Fibroblast of peridontal ligament (primary cell): ENCODE data around the gene SPHK1.

ENCODE experiments used
- DNase-seq: peaks from one replicate; pipeline ENCODE4 v3.0.0-alpha.2; 2010; ENCODE audit errors: extremely low read depth

SPHK1 gene

DNA sequence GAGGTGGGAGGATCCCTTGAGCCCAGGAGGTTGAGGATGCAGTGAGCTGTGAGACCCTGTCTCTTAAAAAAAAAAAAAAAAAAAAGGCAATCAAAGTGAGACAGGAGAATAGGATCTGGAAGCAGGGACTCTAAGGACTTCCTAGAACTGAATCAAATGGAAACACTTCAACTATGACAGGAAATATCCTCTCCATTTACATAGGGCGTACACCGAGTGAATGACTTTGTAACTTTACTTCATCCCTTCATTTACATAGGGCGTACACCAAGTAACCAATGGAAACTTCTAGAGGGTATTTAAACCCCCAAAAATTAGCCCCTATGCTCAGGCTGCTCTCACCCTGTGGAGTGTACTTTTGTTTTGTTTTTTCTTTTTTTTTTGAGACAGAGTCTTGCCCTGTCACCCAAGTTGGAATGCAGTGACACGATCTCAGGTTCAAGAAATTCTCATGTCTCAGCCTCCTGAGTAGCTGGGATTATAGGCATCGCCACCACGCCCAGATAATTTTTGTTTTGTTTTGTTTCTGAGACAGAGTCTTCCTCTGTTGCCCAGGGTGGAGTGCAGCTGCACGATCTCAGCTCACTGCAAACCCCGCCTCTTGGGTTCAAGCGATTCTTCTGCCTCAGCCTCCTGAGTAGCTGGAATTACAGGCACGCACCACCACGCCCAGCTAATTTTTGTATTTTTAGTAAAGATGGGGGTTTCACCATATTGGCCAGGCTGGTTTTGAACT lies 21.1 kb upstream of the SPHK1 start:
- no peak for DNase-seq

GRCh38 chr17:76365256-76365903 lies 19.0 kb upstream of the SPHK1 start:
- DNase-seq, result no peak

DNA sequence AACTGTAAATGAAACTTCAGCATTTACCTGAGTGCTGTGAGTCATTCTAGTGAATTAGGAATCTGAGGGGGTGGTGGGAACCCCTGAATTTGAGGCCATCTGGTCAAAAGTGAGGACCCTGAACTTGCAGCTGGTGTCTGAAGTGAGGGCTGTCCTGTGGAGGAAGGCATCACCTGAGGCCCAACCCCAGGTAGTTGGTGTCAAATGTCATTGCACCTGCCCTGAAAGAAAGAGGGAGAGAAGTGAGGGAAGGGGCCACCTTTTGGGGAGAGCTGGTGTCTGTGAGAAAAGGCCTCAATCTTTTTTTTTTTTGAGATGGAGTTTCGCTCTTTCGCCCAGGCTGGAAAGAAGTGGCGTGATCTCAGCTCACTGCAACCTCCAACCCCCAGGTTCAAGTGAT lies 18.2 kb upstream of the SPHK1 start:
- DNase-seq, result no peak

- DNase-seq, result no peak
Observed at GRCh38 chr17:76367642-76368041, 16.8 kb upstream of the SPHK1 start.

DNA sequence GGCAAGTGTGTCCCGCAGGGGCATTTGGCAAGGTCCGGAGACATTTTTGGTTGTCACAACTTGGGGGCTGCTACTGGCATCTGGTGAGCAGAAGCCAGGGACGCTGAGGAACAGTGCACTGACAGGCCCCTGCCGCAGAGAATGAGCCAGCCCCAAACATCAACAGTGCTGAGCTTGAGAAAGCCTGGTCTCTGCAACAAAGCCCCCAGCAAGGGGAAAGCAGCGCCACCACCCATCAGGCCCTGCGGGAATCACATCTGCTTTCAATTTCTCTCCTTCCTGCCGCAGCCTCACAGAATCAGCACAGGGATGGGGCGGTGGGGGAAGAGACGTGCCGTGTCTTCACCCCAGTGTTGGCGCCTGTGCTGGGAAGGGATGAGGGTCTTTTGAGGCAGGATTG lies 15.9 kb upstream of the SPHK1 start:
- no peak for DNase-seq

- DNase-seq, result no peak
Observed at GRCh38 chr17:76369379-76369778, 15.0 kb upstream of the SPHK1 start.

- DNase-seq, result no peak
Observed at GRCh38 chr17:76369804-76370203, 14.6 kb upstream of the SPHK1 start.

GRCh38 chr17:76370261-76370993 lies 14.0 kb upstream of the SPHK1 start:
- DNase-seq, result peak; percentile 88

- peak; percentile 93 for DNase-seq
Observed at GRCh38 chr17:76371656-76372628, 12.5 kb upstream of the SPHK1 start.

DNA sequence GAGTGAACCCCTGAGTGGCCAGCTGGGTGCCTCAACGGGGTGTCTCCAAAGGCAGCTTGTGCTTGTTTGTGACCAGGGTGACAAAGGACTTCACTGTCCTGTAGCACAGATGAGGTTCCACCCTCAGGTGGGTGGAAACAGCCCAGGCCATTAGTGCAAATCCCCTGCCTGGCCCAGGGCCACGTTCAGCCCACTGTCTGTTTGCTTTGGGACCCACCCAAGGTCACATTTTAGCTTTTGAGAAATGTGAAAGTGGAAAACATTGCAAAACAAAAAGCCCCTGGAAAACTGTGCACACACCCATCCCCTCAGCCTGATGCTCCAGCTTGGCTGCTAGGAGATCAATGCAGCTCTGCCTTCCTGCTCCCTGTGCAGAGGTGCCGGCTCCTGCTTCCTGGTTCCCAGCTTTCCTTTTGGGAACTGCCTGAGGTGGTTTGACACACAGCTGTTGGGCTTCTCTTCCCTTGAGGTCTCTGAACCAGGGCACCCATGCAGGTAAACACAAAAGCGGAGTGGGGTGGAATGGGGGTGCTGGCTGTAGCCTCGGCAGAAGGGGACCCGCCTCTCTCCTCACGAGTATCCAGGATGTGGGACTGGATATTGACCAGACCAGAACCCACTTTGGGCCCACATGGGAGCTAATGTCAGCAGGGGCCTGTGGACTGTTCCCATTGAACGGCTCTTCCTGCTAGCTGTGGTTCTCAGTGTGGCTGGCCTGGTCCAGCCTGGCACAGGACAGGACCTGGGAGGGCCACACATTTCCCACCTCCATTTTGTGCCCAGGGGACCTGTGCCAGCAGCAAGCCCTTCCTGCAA lies 7.9 kb upstream of the SPHK1 start:
- DNase-seq, result no peak

- no peak for DNase-seq
Observed at GRCh38 chr17:76378548-76379274, 5.7 kb upstream of the SPHK1 start.

- no peak for DNase-seq
Observed at GRCh38 chr17:76379275-76379641, 5.2 kb upstream of the SPHK1 start.

GRCh38 chr17:76379646-76380376 lies 4.6 kb upstream of the SPHK1 start:
- DNase-seq, result no peak

DNA sequence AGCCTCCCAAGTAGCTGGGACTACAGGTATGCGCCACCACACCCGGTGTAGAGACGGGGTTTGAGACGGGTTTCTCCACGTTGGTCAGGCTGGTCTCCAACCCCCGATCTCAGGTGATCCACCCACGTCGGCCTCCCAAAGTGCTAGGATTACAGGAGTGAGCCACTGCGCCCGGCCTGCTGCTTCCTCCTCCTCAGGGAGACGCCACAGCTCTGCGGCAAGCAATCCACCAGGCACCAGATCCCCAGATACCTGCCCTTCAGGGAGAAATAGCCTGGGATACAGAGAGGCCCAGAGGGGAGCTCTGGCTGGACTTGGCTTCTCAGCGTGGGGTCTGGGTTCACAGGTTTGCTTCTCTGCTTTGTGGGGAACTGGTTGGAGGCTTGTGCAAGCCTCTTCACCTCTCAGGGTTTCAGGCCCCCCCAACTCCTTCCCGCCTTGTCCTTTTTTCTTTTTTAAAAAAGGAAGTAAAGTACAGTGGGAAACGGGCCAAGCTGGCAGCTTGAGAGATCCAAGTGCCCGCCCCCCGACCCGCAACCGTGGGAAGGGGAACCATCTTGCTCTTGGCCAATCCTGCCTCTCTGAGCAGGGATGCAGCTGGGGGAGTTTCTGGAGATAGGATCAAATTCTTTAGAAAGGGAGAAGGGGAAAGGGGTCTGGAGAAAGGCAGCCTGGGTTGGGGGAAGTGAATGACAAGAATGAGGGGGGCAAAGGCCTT lies 2.6 kb upstream of the SPHK1 start:
- no peak for DNase-seq

- DNase-seq, result no peak
Observed at GRCh38 chr17:76382351-76382802, 2.0 kb upstream of the SPHK1 start.

DNA sequence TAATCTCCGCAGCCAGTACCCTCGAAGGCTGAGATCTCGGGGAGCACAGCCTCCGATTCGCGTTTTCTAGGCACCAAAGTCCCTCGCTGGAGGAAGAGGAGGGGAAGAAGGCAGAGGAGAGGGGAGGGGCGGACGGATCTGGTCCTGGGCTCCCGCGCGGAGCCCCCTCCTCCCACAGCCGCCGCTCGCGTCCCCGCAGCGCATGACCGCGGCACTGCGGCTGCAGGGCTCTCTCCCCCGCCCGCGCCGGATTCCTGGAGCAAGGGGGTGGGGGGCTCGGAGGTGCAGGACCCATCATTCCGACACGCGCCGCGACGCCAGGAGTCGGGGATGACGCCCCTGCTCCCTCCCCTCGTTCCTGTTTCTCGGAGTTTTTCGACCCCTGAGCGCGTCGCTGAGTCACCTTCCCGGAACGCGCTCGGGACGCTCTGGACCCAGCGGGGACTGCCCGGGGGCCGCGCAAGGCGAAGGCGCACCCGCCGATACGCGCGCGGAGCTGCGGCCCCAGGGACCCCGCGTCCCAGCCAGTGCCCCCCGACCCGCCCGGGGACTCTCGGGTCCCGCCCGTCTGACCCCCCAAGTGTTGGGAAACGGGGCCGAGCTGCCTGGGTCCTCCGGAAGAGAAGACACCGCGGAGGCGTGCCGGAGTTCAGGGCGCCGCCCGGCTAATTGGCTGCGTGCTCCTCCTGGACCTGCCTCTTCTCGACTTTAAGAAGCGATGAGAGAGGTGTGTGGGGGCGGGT lies 1.4 kb upstream of the SPHK1 start:
- DNase-seq, result no peak

- DNase-seq, result no peak
Observed at GRCh38 chr17:76383546-76384221, 725 bp upstream of the SPHK1 start.
